Neural progenitor cell (in vitro differentiated cells): Measurements from ENCODE around the gene SYDE2.

Source experiments
- CTCF ChIP-seq: fragments of 200-600 bp; sonication (generic); IDR thresholded peaks from 2 replicates; pipeline ENCODE4 v1.5.1; 2017; ENCODE audit warnings: antibody characterized with exemption, mild to moderate bottlenecking
- EZH2 ChIP-seq: fragments of 200-600 bp; sonication (generic); IDR thresholded peaks from 2 replicates; pipeline ENCODE4 v1.6.1; 2017; ENCODE audit warnings: antibody characterized with exemption, mild to moderate bottlenecking, moderate library complexity
- EZH2phosphoT487 ChIP-seq: fragments of 200-600 bp; sonication (generic); IDR thresholded peaks from 2 replicates; pipeline ENCODE4 v1.6.1; 2017; ENCODE audit warnings: antibody characterized with exemption

- no peak for TF ChIP-seq CTCF
- TF ChIP-seq EZH2: no peak
- TF ChIP-seq EZH2phosphoT487: no peak
Measured at GRCh38 chr1:85245891-85246290, 45.1 kb upstream of the SYDE2 start.
